ENCODE results near the gene LTBP3. TPM values are rescaled to one million over a fixed set of nuclear protein-coding genes. Genes with fewer than 3 reads are reported as not detected.
"Not testable (repeated sequence)": the region's sequence is repeated elsewhere in the genome, so short reads cannot be mapped to it uniquely, and the experiment has no call there.

LTBP3 gene
- total RNA-seq, 1 donor: 25.6 TPM

DNA sequence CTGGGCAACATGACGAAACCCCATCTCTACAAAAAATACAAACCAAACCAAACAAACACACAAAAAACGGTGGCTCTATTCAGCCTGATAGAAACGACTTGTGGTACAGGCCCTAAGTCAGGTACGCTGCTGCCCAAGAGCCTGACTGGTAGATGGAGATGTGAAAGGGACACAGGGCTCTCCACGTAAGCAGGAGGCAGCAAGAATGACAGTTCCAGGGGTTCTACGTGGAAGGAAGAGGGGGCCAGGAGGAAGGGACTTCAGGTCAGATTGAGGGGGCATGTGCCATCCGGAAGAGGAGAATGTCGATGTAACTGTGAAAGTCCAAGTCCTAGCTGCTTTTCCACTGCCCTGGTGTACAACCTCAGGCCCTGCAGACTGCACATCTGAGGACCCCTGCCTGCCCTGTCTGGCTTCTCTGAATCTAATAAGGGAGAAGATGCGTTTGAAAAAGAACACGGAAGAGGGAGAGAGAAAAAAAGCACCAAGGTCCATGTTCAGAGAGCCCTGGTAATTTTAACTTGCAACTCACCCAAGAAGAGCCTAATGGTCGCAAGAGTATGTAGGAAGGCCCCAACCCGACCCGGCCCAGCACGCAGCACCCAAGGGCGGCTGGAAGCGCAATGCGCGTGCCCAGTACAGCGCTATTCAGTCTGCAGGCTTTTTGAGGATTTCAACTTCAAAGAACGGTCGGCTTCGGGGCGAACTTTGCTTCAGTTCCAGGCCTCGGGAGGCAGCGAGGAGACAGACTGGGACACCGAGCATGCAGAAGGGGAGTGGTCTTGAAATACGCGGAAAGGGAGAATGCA, 11.2 kb upstream of the LTBP3 start:
- H3K9me3 ChIP-seq (ENCODE audit: low read depth, low read length): no peaks in the 10 kb centered on the region
- no peaks in the 10 kb centered on the region for H3K27me3 ChIP-seq (ENCODE audit: insufficient read depth, low read length)
- H3K4me1 ChIP-seq (ENCODE audit: insufficient read depth, low read length): peaks cover 83% of the 10 kb centered on the region
- H3K4me3 ChIP-seq (ENCODE audit: low read length): peak overlapping the region; percentile 60

DNA sequence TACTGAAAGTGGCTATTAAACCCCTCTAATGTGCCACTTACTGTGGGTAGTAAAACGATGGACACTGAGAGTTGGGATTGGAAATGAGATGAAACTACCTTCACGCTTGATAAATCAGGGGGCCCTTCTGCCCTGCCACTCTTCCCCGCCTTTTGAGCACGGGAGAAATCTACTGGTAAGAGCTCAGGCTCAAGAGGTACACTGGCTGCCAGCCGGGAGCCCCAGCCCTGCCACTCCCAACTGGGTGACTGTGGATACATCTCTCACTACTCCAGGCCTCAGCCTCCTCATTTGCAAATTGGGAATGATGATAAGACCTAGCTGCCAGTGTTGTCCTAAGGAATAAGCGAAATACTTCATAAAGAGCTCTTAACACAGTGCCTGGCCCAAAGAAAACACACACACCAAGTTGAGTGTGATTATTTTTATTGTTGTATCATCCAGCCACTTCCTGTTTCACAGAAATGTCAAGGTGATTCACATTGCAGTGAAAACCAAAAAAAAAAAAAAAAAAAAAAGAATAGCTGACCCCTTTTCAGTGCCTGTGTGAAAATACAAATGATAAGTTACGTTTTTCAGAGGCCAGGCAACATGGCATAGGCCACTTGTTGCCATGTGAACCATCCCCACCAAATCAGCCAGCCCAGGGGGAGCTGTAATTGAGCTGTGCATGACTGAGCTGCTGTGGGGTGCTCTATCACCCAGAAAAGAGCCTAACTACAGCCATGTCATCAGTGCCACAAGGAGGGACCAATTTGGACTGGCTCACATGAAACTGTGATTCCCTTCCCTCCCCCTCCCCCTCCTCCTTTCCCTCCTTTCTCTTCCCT, 7.7 kb upstream of the LTBP3 start:
- Histone ChIP-seq H3K27me3 (ENCODE audit: insufficient read depth, low read length) (no peaks in the 10 kb centered on the region), H3K4me1 (ENCODE audit: insufficient read depth, low read length) (peaks cover 60% of the 10 kb centered on the region), H3K4me3 (ENCODE audit: low read length) (no peak overlapping the region), H3K9me3 (ENCODE audit: low read depth, low read length) (no peaks in the 10 kb centered on the region)

DNA sequence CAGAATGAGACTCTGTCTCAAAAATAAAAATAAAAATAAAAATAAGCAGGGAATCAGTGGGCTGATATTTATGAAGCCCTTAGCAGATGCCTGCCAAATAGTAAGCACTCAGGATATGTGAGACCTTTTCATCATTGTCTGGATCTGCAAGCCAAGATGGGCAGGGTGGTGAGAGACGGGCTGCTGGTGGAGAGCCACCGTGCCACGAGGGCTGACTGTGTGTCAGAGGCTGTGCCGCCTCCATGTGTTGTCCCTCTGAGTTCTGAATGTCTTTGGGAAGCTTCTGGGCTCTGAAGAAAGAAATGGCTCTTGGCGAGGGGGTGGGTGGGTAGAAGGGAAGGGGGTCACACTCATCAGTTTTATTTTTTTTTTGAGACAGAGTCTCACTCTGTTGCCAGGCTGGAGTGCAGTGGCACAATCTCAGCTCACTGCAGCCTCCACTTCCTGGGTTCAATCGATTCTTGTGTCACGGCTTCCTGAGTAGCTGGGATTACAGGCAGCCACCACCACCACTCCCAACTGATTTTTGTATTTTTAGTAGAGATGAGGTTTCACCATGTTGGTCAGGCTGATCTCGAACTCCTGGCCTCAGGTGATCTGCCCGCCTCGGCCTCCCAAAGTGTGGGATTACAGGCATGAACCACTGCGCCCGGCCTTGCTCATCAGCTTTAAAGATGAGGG, 6.9 kb upstream of the LTBP3 start:
- not testable (repeated sequence) for H3K4me3 ChIP-seq (ENCODE audit: low read length)

DNA sequence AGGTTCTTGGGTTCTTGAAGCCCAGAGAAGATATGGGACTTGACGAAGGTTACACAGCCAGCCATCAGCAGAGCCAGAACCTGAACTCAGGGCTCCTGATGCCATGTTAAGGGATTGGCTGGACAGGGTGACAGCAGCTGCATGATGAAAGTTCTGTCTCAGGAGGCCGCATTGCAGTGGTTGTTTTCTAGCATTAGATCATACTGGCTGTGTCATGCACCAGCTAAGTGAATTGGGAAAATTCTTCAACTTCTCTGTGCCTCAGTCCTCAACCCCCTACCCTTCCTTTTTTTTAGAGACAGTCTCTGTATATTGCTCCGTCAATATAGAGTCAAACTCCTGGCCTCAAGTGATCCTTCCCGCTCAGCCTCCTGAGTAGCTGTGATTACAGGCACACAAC, 5.4 kb upstream of the LTBP3 start:
- Histone ChIP-seq H3K4me3 (ENCODE audit: low read length) (no peak overlapping the region), H3K4me1 (ENCODE audit: insufficient read depth, low read length) (peaks cover 56% of the 10 kb centered on the region), H3K9me3 (ENCODE audit: low read depth, low read length) (no peaks in the 10 kb centered on the region), H3K27me3 (ENCODE audit: insufficient read depth, low read length) (no peaks in the 10 kb centered on the region)

More for the DNA sequence above, 6.9 kb upstream of the LTBP3 start:
- H3K9me3 ChIP-seq (ENCODE audit: low read depth, low read length); H3K27me3 ChIP-seq (ENCODE audit: insufficient read depth, low read length): not testable (repeated sequence)
- H3K4me1 ChIP-seq (ENCODE audit: insufficient read depth, low read length): peaks cover 57% of the 10 kb centered on the region

DNA sequence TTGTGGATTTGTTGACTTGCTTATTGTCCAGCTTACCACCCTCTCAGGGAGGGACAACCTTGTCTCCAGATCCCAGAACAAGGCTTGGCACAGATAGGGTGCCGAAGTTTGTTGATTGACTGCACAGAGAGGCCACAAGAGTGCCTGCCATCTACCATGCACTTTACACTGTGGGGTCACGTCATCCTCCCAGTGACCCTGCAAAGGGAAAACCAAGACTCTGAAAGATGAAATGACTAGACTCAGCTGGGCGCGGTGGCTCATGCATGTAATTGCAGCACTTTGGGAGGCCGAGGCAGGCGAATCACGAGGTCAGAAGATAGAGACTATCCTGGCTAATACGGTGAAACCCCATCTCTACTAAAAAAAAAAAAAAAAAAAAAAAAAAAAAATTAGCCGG, 4.6 kb upstream of the LTBP3 start:
- Histone ChIP-seq H3K4me1 (ENCODE audit: insufficient read depth, low read length) (peaks cover 50% of the 10 kb centered on the region), H3K4me3 (ENCODE audit: low read length) (no peak overlapping the region), H3K27me3 (ENCODE audit: insufficient read depth, low read length) (no peaks in the 10 kb centered on the region), H3K9me3 (ENCODE audit: low read depth, low read length) (no peaks in the 10 kb centered on the region)

DNA sequence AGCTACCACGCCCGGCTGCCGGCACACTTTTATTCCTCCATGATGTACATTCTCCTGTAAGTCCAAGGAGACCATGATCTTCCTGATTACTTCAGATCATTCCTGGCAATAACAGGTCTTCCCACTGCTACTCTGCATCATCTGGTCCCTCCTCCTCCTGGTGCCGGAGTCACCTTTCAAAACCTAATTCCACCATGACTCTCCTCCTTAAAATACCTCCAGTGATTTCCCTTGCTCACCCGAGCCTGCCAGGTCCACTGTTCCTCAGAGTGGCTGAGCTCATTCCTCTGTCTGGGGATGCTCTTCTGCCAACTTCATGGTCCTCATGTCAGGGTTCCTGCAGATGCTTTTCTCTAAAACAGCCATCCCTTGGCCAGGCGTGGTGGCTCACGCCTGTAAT, 3.9 kb upstream of the LTBP3 start:
- H3K27me3 ChIP-seq (ENCODE audit: insufficient read depth, low read length): no peaks in the 10 kb centered on the region
- peaks cover 47% of the 10 kb centered on the region for H3K4me1 ChIP-seq (ENCODE audit: insufficient read depth, low read length)
- H3K9me3 ChIP-seq (ENCODE audit: low read depth, low read length): no peaks in the 10 kb centered on the region
- H3K4me3 ChIP-seq (ENCODE audit: low read length): no peak overlapping the region

DNA sequence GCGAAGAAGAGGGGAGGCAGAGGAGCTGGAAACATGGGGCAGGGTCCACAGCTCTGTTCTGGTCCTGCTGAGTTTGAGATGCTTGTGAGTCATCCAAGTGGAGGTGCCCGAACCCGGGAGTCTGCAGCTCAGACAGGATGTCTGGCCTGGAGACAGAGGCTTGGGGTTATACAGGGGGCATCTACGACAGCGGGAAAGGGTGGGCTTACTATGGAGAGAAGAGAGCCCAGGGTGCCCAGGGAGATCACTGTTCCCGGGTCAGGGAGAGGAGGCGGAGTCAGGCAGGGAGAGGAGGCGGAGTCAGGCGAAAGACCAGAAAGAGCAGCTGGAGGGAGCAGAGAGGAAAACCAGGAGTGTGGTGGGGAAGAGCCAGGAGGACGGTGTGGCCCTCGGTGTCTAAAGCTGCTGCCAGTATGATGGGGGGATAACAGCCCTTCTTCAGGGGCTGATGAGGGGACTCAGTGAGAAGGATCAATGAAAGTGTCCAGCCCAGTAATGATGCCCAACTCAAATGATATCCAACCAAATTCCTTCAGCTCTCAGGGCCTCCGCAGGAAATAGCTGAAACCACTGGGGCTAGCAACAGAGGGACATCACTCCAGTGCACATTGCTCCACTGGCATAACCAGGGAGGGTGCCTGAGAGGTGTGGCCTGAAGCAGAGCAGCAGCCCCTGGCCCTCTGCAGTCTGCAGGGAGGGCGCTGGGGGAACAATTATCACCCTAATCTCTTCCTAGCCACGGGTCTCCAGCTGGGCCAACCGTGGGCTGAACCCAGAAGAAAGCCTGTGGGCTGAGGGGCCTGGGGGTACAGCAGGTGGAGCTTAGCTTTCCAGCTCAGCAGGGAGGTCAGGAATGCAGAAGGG, 2.6 kb upstream of the LTBP3 start:
- H3K4me3 ChIP-seq (ENCODE audit: low read length): no peak overlapping the region
- H3K4me1 ChIP-seq (ENCODE audit: insufficient read depth, low read length): peaks cover 40% of the 10 kb centered on the region
- no peaks in the 10 kb centered on the region for H3K27me3 ChIP-seq (ENCODE audit: insufficient read depth, low read length)
- H3K9me3 ChIP-seq (ENCODE audit: low read depth, low read length): no peaks in the 10 kb centered on the region

DNA sequence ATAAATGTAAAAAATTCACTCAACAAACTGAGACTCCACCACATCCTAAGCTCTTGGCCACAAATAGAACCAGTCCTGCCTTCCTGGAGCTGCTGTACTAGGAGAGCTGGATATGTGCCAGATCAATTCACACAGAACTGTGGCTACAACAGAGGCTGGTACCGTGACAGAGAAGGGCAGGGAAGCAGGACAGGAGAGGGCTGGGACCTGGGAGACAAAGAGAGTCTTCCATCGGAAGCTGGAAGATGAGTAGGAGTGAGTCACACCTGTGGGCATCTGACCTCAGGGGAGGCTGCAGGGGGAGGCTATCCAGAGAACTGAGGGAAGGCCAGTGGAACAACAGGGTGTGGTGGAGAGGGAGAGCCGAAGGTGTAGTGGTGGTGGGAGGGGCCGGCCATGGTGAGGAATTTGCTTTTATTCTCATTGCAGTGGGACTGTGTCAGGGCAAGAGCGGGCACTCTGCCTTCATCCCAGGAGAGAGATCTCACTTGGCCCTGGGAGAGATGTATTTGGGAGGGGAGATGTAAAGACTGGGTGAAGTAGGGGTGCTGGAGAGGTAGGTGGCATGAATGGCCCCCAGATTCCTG, 1.9 kb upstream of the LTBP3 start:
- H3K9me3 ChIP-seq (ENCODE audit: low read depth, low read length): no peaks in the 10 kb centered on the region
- H3K4me3 ChIP-seq (ENCODE audit: low read length): no peak overlapping the region
- no peaks in the 10 kb centered on the region for H3K27me3 ChIP-seq (ENCODE audit: insufficient read depth, low read length)
- H3K4me1 ChIP-seq (ENCODE audit: insufficient read depth, low read length): peaks cover 39% of the 10 kb centered on the region

DNA sequence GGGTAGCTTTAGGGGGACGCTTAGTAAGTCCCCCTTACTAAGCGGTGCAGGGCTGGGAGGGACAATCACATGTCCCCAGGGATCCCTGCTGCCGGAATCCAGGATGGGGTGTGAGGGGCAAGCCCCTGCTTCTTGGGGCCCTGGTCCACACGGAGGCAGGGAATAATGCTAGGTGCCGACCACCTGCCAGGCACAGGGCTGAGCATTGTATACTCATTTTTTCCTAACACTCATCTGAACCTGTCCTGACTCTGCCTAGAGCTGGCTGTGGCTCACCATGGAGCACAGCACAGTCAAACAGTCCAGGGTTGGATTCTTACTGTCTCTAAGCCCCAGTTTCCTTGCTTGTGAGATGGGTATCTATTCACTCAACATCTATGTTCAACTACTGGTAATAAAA, 1.4 kb upstream of the LTBP3 start:
- H3K27me3 ChIP-seq (ENCODE audit: insufficient read depth, low read length): no peaks in the 10 kb centered on the region
- no peak overlapping the region for H3K4me3 ChIP-seq (ENCODE audit: low read length)
- no peaks in the 10 kb centered on the region for H3K9me3 ChIP-seq (ENCODE audit: low read depth, low read length)
- peaks cover 39% of the 10 kb centered on the region for H3K4me1 ChIP-seq (ENCODE audit: insufficient read depth, low read length)

DNA sequence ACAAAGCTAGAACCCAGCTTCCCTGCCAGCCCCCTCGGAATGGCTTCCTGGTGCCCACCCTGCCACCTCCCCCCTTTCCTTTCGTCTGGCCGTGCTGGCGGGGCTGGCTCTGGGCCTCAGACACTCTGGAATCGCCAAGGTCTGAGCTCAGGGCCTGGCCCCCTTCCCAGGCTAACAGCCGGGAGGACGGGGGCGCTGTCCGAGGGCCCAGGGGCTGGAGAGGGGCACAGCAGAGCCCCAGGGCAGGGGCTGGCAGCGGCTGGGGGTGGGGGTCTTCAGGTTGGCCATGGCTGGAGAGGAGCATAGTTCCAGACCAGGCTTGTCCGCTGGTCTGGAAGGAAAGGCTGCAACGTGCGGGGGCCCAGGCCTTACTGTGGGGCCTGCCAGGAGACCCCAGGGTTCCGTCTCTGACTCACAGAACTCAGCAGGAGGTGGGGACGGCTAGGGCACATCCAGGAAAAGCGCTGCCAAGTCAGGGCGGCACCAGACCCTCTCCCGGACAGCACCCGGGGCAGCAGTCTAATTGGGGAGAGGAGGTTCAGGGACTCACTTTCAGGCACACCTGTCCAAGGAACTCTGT, 861 bp upstream of the LTBP3 start:
- Histone ChIP-seq H3K4me1 (ENCODE audit: insufficient read depth, low read length) (peaks cover 42% of the 10 kb centered on the region), H3K9me3 (ENCODE audit: low read depth, low read length) (no peaks in the 10 kb centered on the region), H3K27me3 (ENCODE audit: insufficient read depth, low read length) (no peaks in the 10 kb centered on the region), H3K4me3 (ENCODE audit: low read length) (no peak overlapping the region)

DNA sequence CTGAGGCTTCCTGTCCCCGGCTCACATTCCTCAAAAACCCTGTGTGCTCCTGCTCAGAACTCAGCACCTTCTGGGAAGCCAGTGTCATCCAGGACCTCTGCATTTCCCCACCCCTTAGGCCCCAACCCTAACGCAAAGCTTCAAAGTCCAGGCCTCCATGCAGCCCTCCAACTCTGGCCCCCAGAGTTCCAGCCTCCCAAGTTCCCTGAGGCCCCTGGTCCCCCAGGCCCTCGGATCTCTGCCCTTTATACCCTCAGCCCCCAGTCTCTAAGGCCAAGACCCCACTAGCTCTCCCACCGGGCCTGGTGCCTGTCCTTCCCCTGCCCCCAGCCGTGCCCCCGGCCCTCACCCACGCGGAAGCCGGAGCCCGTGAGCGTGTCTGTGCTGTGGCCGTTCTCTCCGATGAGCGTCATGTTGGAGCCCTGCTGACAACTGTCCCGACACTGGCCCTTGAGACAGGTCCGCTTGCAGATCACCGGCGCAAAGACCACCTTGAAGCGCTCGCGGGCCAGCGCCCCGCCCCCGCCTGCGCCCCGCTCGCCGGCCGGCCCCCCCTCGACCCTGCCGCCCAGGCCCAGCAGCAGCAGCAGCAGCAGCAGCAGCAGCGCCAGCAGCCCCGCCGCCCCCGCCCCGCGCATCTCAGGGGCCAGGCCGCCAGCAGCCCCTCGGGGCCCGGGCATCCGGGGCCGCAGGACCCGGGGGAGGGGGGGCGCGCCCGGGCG, 718 bp downstream of the LTBP3 start:
- Histone ChIP-seq H3K27me3 (ENCODE audit: insufficient read depth, low read length) (no peaks in the 10 kb centered on the region), H3K4me3 (ENCODE audit: low read length) (peak overlapping the region; percentile 12), H3K4me1 (ENCODE audit: insufficient read depth, low read length) (peaks cover 53% of the 10 kb centered on the region), H3K9me3 (ENCODE audit: low read depth, low read length) (no peaks in the 10 kb centered on the region)

DNA sequence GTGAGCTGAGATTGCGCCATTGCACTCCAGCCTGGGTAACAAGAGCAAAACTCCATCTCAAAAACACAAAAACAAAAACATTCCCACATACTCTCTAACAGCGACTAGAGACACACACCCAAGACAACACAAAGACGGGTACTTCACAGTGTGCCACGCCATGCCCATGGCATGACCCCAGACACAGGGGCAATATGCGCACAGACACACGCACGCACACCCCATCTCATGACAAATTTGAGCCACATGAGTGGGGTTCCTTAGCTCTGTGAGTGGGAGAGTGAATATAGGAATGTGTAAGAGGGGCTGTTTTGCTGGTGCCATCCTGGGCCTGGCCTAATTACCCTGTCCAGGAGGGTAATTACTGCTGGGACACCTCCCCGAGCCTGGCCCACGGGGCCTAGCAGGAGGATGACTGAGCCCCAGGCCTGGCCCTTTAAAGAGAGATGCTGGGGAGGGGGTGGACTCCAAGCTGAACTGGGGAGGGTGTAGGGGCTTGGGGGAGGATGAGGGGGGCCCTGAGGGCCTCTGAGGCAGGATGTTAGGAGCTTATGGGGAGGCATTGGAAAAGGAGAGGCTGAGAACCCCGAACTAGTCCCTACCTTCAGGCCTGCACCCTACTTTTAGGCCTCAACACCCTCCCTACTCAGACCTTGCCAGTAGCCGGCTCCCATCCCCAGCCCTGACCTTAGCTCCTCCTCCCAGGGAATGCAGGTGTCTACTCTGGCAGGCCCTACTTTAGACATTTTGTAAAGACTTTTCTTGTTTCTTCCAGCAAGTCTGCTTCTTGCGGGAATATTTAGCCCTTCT, 1.5 kb downstream of the LTBP3 start:
- no peaks in the 10 kb centered on the region for H3K9me3 ChIP-seq (ENCODE audit: low read depth, low read length)
- peak overlapping the region; percentile 12 for H3K4me3 ChIP-seq (ENCODE audit: low read length)
- H3K4me1 ChIP-seq (ENCODE audit: insufficient read depth, low read length): peaks cover 61% of the 10 kb centered on the region
- H3K27me3 ChIP-seq (ENCODE audit: insufficient read depth, low read length): no peaks in the 10 kb centered on the region
